Stimulated activated CD4-positive, alpha-beta T cell treated with anti-CD3 and anti-CD28 coated beads, Interleukin-1b, Interleukin-23, amount 100 ng/mL, for 24 hours (primary cell): ENCODE measurements around the gene VPS11.
"Not testable (repeated sequence)": the region's sequence is repeated elsewhere in the genome, so short reads cannot be mapped to it uniquely, and the experiment has no call there.

Experiments
- DNase-seq, 4 experiments: peaks; one replicate each; pipeline ENCODE4 v3.0.0-alpha.2; 2020; ENCODE audit warnings: low read depth in 4 of 4, low spot score in 1 of 4

The VPS11 gene

GRCh38 chr11:119101759-119102423 lies 34.3 kb downstream of the VPS11 start, which contains the start of gene DPAGT1:
Gene DPAGT1, minus strand, starts transcription at chr11:119101853. Its CDS starts 198 bp downstream, at chr11:119101655.
- peak in 3 of 4 experiments; percentile 52 to 78 (median 76) for DNase-seq

- not testable (repeated sequence) for DNase-seq
These were observed 35.6 kb downstream of the VPS11 start for GRCh38 chr11:119103161-119103664.

GRCh38 chr11:119103793-119104192 lies 36.2 kb downstream of the VPS11 start:
- DNase-seq, result no peak

GRCh38 chr11:119106564-119107537 lies 39.2 kb downstream of the VPS11 start, which contains the start of gene C2CD2L:
Gene C2CD2L, plus strand, starts transcription at chr11:119107344. Its CDS starts 398 bp downstream, at chr11:119107742.
- peak; percentile 67 to 88 (median 78) for DNase-seq

GRCh38 chr11:119107538-119108145 lies 40.0 kb downstream of the VPS11 start:
- no peak for DNase-seq

GRCh38 chr11:119108146-119108856 lies 40.7 kb downstream of the VPS11 start:
- DNase-seq, result no peak

GRCh38 chr11:119108857-119109221 lies 41.2 kb downstream of the VPS11 start:
- DNase-seq, result no peak

- DNase-seq, result no peak
These were observed 42.2 kb downstream of the VPS11 start for GRCh38 chr11:119109843-119110242.

GRCh38 chr11:119110439-119110838 lies 42.8 kb downstream of the VPS11 start:
- no peak for DNase-seq

GRCh38 chr11:119111361-119111925 lies 43.8 kb downstream of the VPS11 start:
- no peak for DNase-seq

- no peak for DNase-seq
These were observed 44.8 kb downstream of the VPS11 start for GRCh38 chr11:119112314-119113020.

- no peak for DNase-seq
These were observed 46.1 kb downstream of the VPS11 start for GRCh38 chr11:119113716-119114115.

GRCh38 chr11:119114351-119114750 lies 46.7 kb downstream of the VPS11 start:
- DNase-seq, result no peak

GRCh38 chr11:119115484-119116234 lies 48.0 kb downstream of the VPS11 start:
- no peak for DNase-seq

GRCh38 chr11:119116235-119116594 lies 48.6 kb downstream of the VPS11 start:
- no peak for DNase-seq

GRCh38 chr11:119116601-119117000 lies 49.0 kb downstream of the VPS11 start:
- no peak for DNase-seq

GRCh38 chr11:119117004-119117706 lies 49.5 kb downstream of the VPS11 start:
- DNase-seq, result no peak

- no peak for DNase-seq
These were observed 50.6 kb downstream of the VPS11 start for GRCh38 chr11:119118227-119118626.
